NCI-H1105 (cell line): ENCODE data around the gene CLN3.
"Not testable (repeated sequence)": the region's sequence is repeated elsewhere in the genome, so short reads cannot be mapped to it uniquely, and the experiment has no call there.

Source experiments
- DNase-seq: peaks from one replicate; lab custom pipeline; 2025; lab: John Stamatoyannopoulos, UW

CLN3 gene

GRCh38 chr16:28491970-28492474 is at the start of gene CLN3:
Gene CLN3 (minus strand): TSS chr16:28492074. CDS start chr16:28491759, 315 bp downstream.
- peak; percentile 90 for DNase-seq

GRCh38 chr16:28540346-28540745 is 48.5 kb upstream of the CLN3 start:
- DNase-seq: no peak

DNA sequence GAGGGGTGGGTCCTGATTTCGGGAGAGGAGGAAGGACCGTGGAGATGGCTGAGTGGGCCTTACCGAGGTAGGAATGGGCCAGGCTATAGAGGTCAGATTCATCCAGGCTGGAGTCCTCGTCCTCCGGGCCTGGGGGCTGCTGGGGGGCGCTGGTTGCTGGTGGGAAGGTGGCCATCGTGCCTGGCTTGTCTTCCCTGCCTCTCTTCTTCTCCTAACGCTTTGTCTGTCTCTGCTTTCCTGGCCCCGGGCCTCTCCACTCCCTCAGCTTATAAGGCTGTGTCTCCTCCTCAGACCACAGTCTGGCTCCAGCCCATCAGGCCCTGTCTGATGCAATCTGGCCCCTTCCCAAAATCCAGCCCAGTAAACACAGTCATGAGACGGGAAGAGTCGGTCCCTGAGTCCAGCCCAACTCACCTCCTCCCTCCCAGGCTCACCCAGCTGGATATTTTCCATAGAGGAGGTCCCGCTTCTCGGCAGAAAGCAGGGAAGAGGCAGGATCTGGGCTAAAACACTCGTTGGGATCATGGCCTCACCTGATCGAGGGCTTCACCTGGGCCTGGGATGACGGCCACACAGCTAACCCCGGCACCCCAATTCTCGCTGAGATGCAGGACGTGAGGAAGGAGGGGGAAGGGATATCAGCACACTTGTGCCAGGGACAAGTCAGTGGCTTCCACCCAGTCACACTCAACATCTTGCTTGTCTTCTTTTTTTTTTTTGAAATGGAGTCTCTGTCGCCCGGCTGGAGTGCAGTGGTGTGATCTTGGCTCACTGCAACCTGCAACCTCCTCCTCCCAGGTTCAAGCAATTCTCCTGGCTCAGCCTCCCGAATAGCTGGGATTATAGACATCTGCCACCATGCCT is 47.1 kb upstream of the CLN3 start, which contains the start of gene NUPR1:
NUPR1 (minus strand) TSS at position 242 of the 864 bp plus-strand sequence; CDS start at position 175, 67 bp downstream.
- DNase-seq: no peak

DNA sequence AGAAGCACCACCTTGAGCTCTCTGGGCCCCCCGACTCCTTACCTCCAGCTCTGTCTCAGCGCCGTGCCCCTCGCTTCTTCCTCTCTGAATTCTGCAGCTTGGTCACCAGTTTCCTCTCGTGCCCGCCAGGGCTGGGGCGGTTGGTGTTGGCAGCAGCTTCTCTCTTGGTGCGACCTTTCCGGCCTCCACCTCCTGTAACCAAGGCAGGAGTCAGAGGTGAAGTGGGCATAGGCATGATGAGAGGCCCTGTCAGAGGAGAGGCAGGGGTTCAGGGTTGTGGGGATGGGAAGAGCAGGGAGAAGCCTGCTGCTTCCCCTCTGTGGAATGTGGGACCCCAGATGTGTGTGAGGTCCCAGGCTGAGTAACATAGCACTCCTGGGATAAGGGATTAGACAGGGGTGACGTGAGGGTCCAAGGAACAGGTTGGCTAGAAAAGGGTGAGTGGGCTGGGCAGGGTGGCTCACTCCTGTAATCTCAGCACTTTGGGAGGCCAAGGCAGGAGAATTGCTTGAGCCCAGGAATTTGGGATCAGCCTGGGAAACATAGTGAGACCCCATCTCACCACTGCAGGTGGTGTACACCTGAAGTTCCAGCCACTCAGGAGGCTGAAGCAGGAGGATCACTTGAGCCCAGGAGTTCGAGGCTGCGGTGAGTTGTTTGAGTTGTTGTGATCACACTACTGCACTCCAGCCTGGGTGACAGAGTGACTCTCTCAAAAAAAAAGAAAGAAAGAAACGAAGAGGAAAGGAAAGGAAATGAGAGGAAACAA is 46.3 kb upstream of the CLN3 start:
- DNase-seq: no peak

- no peak for DNase-seq
Observed at GRCh38 chr16:28537076-28537475, 45.2 kb upstream of the CLN3 start.

GRCh38 chr16:28534542-28535373 is 42.9 kb upstream of the CLN3 start:
- no peak for DNase-seq

GRCh38 chr16:28532940-28533647 is 41.2 kb upstream of the CLN3 start:
- no peak for DNase-seq

- DNase-seq: no peak
Observed at GRCh38 chr16:28531777-28532744, 40.2 kb upstream of the CLN3 start.

- DNase-seq: no peak
Observed at GRCh38 chr16:28529124-28529523, 37.2 kb upstream of the CLN3 start.

- DNase-seq: no peak
Observed at GRCh38 chr16:28528463-28528867, 36.6 kb upstream of the CLN3 start.

GRCh38 chr16:28527985-28528384 is 36.1 kb upstream of the CLN3 start:
- DNase-seq: no peak

DNA sequence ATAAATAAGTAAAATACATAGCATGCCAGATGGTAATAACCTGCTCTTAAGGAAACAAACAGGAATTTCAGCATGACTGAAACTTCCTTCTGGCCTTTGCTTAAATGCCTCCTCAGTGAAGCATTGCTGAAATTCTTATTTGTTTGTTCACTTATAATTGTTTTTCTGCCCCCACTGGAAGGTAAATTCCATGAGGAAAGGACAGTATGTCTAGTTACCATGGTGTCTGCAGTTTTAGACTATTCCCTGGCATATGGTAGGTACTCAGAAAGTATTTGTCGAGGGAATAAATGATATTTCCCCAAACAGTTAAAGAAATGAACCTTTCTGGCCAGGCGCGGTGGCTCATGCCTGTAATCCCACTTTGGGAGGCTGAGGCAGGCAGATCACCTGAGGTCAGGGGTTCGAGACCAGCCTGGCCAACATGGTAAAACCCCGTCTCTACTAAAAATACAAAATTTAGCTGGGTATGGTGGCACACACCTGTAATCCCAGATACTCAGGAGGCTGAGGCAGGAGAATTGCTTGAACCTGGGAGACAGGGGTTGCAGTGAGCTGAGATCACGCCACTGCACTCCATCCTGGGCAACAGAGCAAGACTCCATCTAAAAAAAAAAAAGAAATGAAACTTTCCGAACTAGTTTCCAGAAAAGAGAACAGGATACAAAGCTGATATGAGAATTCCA is 35.4 kb upstream of the CLN3 start:
- DNase-seq: not testable (repeated sequence)

GRCh38 chr16:28526201-28527099 is 34.6 kb upstream of the CLN3 start:
- no peak for DNase-seq

DNA sequence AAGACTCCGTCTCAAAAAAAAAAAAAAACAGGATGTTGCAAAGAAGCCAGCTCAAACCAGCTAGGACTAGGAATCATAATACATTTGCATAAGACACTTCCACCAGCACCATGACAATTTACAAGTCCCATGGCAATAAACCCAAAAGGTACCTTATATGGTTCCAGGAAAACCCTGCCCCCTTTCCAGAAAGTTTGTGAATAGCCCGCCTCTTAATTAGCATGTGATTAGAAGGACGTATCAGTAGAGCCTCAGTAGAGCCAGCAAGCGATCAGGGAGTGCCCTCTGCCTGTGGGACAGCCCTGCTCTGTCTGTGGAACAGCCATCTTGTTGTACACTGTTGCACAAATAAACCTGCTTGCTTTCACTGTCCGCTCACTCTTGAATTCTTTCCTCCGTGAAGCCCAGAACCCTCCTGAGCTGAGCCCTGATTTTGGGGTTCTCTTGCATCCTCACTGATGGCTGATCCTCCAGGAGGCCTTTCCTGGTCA is 32.9 kb upstream of the CLN3 start:
- no peak for DNase-seq

GRCh38 chr16:28522792-28523191 is 30.9 kb upstream of the CLN3 start:
- no peak for DNase-seq

GRCh38 chr16:28521436-28521835 is 29.6 kb upstream of the CLN3 start:
- no peak for DNase-seq

DNA sequence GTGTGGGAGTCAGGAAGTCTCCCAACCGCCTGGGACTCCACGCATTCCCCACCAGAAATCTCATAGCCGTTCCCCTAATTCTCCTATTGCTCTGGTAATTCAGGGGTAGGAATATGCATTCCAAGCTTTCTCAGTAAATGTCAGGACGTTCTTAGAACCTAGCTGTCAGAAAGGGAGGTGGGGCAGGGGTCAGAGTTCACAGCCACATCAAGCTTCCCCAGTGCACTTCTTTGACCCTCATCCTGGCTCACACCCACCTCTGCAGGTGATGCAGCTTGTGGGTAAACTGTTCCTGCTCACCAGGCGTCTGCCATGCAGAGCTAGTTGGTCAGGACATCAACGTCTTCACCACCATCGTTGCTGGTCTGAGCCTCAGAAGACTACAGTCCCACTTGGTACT is 28.8 kb upstream of the CLN3 start:
- no peak for DNase-seq

DNA sequence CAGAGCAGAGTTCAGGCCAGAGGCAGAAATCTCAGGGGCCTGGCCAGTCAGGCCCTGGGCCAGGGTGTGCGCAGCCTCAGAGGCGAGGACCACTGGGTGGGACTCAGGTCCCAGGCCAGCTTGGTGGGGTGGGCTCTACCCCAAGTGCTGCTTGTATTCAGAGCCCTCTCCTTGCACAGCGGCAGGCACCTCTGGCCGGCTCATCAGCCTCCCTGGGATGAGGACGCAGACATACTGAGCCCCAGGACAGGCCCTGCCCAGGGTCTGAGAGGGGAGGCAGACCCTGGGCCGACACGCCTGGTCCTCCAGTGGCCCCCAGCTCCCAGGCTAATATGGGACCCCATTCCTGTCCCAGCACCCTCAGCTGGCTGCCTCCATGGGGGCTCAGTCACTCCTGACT is 22.4 kb upstream of the CLN3 start:
- DNase-seq: no peak
